ENCODE measurements around the gene LATS2. TPM values are rescaled to one million over a fixed set of nuclear protein-coding genes. Genes with fewer than 3 reads are reported as not detected.

LATS2 gene
- 29.1 and 29.4 TPM in 2 replicates for total RNA-seq

GRCh38 chr13:21061029-21061763, at the start of gene LATS2:
Gene LATS2, minus strand, starts transcription at chr13:21061586. Its CDS starts 15,560 bp downstream, at chr13:21046026.

Other genes starting within 250 kb of the LATS2 start
- 6.1 and 8.3 TPM in 2 replicates for gene XPO4, start 158.8 kb downstream of the LATS2 start, total RNA-seq
- 45.1 and 48.6 TPM in 2 replicates for gene SAP18, start 78.5 kb upstream of the LATS2 start, total RNA-seq
- gene SKA3, start 115.0 kb upstream of the LATS2 start, total RNA-seq: 2.8 and 4.6 TPM in 2 replicates
- gene MRPL57, start 115.1 kb upstream of the LATS2 start, total RNA-seq: 19.1 and 19.3 TPM in 2 replicates

Data from cardiac ventricle fibroblast (primary cell).